22Rv1 (cell line): ENCODE results near the gene REEP6.

Experiments used
- CTCF ChIP-seq: fragments of 450-650 bp; IDR thresholded peaks from 2 replicates; pipeline ENCODE4 v1.5.1; 2017; ENCODE audit warnings: mild to moderate bottlenecking
- ZFX ChIP-seq: fragments of 450-650 bp; IDR thresholded peaks from 2 replicates; pipeline ENCODE4 v1.6.1; 2017; ENCODE audit warnings: antibody characterized with exemption, borderline replicate concordance

GRCh38 chr19:1507192-1507660 is 16.2 kb downstream of the REEP6 start:
- TF ChIP-seq CTCF (no peak), ZFX (no peak)
